Measurements from ENCODE around the gene ALDH1A1. TPM values are rescaled to one million over a fixed set of nuclear protein-coding genes. Genes with fewer than 3 reads are reported as not detected.

ALDH1A1 gene
- total RNA-seq, 1 donor from 2014 or later: 1.6 TPM

DNA sequence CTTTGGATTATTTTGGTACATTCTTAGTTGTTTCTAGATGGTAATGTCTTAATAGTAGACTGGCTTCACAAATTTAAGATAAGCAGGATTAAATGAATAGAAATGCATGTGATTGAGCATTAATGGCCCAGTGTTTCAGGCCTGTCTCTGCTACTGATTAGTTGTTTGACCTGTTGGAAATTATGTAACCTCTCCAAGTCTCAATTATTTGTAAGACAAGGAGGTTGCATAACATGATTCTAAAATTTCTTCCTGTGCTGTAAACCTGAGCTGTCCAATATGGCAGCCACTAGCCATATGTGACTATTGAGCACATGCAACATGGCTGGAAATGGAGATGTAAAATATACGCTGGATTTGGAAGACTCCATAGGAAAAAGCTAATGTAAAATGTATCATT lies 97.5 kb downstream of the ALDH1A1 start:
- DNase-seq (ENCODE audit: low read depth): no peak
- TF ChIP-seq, protein P1, sequence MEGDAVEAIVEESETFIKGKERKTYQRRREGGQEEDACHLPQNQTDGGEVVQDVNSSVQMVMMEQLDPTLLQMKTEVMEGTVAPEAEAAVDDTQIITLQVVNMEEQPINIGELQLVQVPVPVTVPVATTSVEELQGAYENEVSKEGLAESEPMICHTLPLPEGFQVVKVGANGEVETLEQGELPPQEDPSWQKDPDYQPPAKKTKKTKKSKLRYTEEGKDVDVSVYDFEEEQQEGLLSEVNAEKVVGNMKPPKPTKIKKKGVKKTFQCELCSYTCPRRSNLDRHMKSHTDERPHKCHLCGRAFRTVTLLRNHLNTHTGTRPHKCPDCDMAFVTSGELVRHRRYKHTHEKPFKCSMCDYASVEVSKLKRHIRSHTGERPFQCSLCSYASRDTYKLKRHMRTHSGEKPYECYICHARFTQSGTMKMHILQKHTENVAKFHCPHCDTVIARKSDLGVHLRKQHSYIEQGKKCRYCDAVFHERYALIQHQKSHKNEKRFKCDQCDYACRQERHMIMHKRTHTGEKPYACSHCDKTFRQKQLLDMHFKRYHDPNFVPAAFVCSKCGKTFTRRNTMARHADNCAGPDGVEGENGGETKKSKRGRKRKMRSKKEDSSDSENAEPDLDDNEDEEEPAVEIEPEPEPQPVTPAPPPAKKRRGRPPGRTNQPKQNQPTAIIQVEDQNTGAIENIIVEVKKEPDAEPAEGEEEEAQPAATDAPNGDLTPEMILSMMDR (conservative IDR thresholded peaks at IDR 0.05; ENCODE audit: low read depth, low read length): no peak
- no peak overlapping the region for H3K4me3 ChIP-seq (ENCODE audit: low read depth, low read length)

Other genes with a start within 250 kb of the ALDH1A1 start
- 309 and 383 TPM in 2 replicates for gene ANXA1, start 198.8 kb upstream of the ALDH1A1 start, total RNA-seq